Cardiac fibroblast (primary cell): Measurements from ENCODE around the gene DFFA.

Experiments used
- DNase-seq, 2 donors: peaks; one replicate each; pipeline versions ENCODE4 v3.0.0 to v3.0.0-alpha.2; 2010; ENCODE audit warnings: low read depth in 2 of 2
- H3K4me3 ChIP-seq, 2 donors: replicated peaks in 1 of 2; 1 replicate in 1 of 2; 2 replicates in 1 of 2; pipeline ENCODE4 v1.5.1; 2011; ENCODE audit warnings: low read depth in 2 of 2, low read length in 2 of 2, mild to moderate bottlenecking in 2 of 2, moderate library complexity in 1 of 2
- TF ChIP-seq, protein P1 (sequence below): IDR thresholded peaks from one replicate; pipeline ENCODE4 v1.5.1; 2011; ENCODE audit warnings: low read depth, mild to moderate bottlenecking, low read length, inconsistent platforms

DFFA gene

GRCh38 chr1:10450156-10450814, 22.0 kb downstream of the DFFA start:
- TF ChIP-seq, protein P1, sequence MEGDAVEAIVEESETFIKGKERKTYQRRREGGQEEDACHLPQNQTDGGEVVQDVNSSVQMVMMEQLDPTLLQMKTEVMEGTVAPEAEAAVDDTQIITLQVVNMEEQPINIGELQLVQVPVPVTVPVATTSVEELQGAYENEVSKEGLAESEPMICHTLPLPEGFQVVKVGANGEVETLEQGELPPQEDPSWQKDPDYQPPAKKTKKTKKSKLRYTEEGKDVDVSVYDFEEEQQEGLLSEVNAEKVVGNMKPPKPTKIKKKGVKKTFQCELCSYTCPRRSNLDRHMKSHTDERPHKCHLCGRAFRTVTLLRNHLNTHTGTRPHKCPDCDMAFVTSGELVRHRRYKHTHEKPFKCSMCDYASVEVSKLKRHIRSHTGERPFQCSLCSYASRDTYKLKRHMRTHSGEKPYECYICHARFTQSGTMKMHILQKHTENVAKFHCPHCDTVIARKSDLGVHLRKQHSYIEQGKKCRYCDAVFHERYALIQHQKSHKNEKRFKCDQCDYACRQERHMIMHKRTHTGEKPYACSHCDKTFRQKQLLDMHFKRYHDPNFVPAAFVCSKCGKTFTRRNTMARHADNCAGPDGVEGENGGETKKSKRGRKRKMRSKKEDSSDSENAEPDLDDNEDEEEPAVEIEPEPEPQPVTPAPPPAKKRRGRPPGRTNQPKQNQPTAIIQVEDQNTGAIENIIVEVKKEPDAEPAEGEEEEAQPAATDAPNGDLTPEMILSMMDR, result no peak
- no peak for DNase-seq
- no peak overlapping the region for H3K4me3 ChIP-seq

- no peak for DNase-seq
- TF ChIP-seq, protein P1, result no peak
- H3K4me3 ChIP-seq, result no peak within 1 kb of the TSS
Measured at GRCh38 chr1:10449751-10450150, 22.6 kb downstream of the DFFA start, which contains the start of gene CORT. CORT (plus strand) TSS chr1:10450031; CDS start chr1:10450224, 193 bp downstream.

DNA sequence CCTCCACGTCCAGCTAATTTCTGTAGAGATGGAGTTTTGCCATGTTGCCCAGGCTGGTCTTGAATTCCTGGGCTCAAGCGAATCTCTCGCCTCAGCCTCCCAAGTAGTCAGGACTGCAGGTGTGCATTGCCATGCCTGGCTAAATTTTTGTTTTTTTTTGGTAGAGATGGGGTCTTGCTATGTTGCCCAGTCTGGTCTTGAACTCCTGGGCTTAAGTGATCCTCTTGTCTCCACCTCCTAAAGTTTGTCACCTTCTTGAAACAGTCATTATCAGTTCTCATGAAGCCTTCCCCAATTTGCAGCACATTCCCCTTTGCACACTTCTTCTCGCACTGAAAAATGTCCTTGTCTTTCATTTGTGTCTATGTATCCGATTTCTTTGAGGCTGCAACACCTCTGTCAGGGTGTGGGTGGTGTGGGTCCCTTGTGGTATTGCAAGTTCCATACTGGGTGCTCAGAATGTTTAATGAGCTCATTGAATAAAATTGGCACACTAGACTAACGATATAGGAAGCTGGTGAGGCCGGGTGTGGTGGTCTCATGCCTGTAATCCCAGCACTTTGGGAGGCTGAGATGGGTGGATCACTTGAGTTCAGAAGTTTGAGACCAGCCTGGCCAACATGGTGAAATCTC, 25.4 kb downstream of the DFFA start:
- DNase-seq, result no peak
- TF ChIP-seq, protein P1, result no peak
- H3K4me3 ChIP-seq, result no peak overlapping the region

- no peak overlapping the region for H3K4me3 ChIP-seq
- DNase-seq, result no peak
- TF ChIP-seq, protein P1, result no peak
Measured at GRCh38 chr1:10444795-10445397, 27.4 kb downstream of the DFFA start.

DNA sequence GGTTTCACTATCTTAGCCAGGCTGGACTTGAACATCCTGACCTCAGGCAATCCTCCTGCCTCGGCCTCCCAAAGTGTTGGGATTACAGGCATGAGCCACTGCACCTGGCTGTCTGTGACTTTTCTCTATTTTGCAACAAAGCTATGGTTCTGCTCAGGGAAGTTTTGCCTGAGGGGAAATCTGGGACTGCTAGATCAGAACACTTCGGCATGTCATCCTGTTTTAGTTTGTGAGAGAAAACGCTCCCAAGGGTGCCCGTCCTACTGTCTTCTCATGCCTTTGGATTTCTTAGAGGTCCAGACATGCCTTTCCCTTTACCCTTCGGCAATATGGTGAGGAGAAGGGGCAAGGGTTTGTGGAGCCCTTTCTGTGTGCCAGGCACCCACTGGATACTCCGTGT, 28.1 kb downstream of the DFFA start:
- TF ChIP-seq, protein P1, result no peak
- DNase-seq, result no peak
- H3K4me3 ChIP-seq, result no peak overlapping the region

DNA sequence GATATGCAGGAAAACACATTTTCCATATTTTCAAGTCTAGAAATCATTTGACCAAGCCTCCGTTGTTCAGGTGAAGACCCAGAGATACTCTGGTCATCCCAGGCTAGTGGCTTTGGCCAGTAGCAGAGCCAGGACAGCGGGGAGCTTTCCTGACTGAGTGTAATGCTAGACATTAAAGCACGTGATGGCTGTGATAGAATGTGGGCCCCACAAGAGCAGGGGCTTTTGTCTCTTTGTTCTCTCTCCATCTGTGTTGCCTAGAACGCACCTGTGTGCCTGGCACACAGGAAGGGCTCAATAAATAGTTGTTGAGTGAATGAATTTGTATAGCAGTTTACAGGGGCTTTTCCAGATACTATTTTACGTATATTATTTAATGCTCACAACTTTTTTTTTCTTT, 31.5 kb downstream of the DFFA start:
- TF ChIP-seq, protein P1, result no peak
- DNase-seq, result no peak

More for the DNA sequence above, 31.5 kb downstream of the DFFA start:
- no peak overlapping the region for H3K4me3 ChIP-seq
